Activated naive CD4-positive, alpha-beta T cell treated with anti-CD3 and anti-CD28 coated beads, Interleukin-2, amount 10 ng/mL, durations not matched to agents 7 days and 5 days (primary cell): ENCODE measurements around the gene BAHCC1.
"Not testable (repeated sequence)": the region's sequence is repeated elsewhere in the genome, so short reads cannot be mapped to it uniquely, and the experiment has no call there.

Experiments used
- CTCF ChIA-PET: fragments of 350-600 bp; sonication (Branson Sonifier 250); formaldehyde crosslinking; loops from one replicate; lab custom pipeline; 2021; ENCODE audit warnings: antibody characterized with exemption; lab: Charles Lee
- DNase-seq: peaks from one replicate; pipeline ENCODE4 v3.0.0-alpha.2; 2020
- H3K27ac Mint-ChIP-seq: one replicate; pipeline ENCODE4 v1.8.0; 2021; ENCODE audit warnings: mild to moderate bottlenecking, moderate library complexity, mixed read lengths
- H3K27me3 Mint-ChIP-seq: one replicate; pipeline ENCODE4 v1.8.0; 2021; ENCODE audit warnings: mild to moderate bottlenecking, mixed read lengths
- H3K36me3 Mint-ChIP-seq: one replicate; pipeline ENCODE4 v1.8.0; 2021; ENCODE audit warnings: mixed read lengths
- H3K4me1 Mint-ChIP-seq: one replicate; pipeline ENCODE4 v1.8.0; 2021; ENCODE audit warnings: mixed read lengths
- H3K4me3 Mint-ChIP-seq: one replicate; pipeline ENCODE4 v1.8.0; 2021; ENCODE audit warnings: mild to moderate bottlenecking, moderate library complexity, mixed read lengths
- H3K9me3 Mint-ChIP-seq: one replicate; pipeline ENCODE4 v1.8.0; 2021; ENCODE audit warnings: mixed read lengths

The BAHCC1 gene

GRCh38 chr17:81425716-81426392, 30.6 kb downstream of the BAHCC1 start:
- not testable (repeated sequence) for DNase-seq, H3K27me3 Mint-ChIP-seq

GRCh38 chr17:81426393-81427172, 31.3 kb downstream of the BAHCC1 start:
- DNase-seq: no peak
- H3K9me3 Mint-ChIP-seq: no peaks in the 10 kb centered on the region
- no peaks in the 10 kb centered on the region for H3K36me3 Mint-ChIP-seq
- H3K27ac Mint-ChIP-seq: no peak overlapping the region
- CTCF ChIA-PET: no interaction called here
- H3K4me3 Mint-ChIP-seq: no peak overlapping the region
- H3K27me3 Mint-ChIP-seq: no peaks in the 10 kb centered on the region
- peaks cover 3% of the 10 kb centered on the region for H3K4me1 Mint-ChIP-seq

More at GRCh38 chr17:81425716-81426392, 30.6 kb downstream of the BAHCC1 start:
- CTCF ChIA-PET, H3K36me3 Mint-ChIP-seq, H3K4me3 Mint-ChIP-seq, H3K9me3 Mint-ChIP-seq, H3K4me1 Mint-ChIP-seq, H3K27ac Mint-ChIP-seq: not testable (repeated sequence)

GRCh38 chr17:81427173-81428120, 32.2 kb downstream of the BAHCC1 start:
- H3K4me3 Mint-ChIP-seq: no peak overlapping the region

GRCh38 chr17:81428121-81428515, 32.9 kb downstream of the BAHCC1 start:
- CTCF ChIA-PET: no interaction called here
- Mint-ChIP-seq H3K36me3 (no peaks in the 10 kb centered on the region), H3K4me3 (no peak overlapping the region), H3K27me3 (no peaks in the 10 kb centered on the region), H3K9me3 (no peaks in the 10 kb centered on the region), H3K4me1 (peaks cover 3% of the 10 kb centered on the region), H3K27ac (no peak overlapping the region)
- DNase-seq: no peak

More at GRCh38 chr17:81427173-81428120, 32.2 kb downstream of the BAHCC1 start:
- H3K4me1 Mint-ChIP-seq: peaks cover 3% of the 10 kb centered on the region
- CTCF ChIA-PET: no interaction called here
- no peaks in the 10 kb centered on the region for H3K27me3 Mint-ChIP-seq
- DNase-seq: no peak
- H3K36me3 Mint-ChIP-seq: no peaks in the 10 kb centered on the region
- no peak overlapping the region for H3K27ac Mint-ChIP-seq
- H3K9me3 Mint-ChIP-seq: no peaks in the 10 kb centered on the region

DNA sequence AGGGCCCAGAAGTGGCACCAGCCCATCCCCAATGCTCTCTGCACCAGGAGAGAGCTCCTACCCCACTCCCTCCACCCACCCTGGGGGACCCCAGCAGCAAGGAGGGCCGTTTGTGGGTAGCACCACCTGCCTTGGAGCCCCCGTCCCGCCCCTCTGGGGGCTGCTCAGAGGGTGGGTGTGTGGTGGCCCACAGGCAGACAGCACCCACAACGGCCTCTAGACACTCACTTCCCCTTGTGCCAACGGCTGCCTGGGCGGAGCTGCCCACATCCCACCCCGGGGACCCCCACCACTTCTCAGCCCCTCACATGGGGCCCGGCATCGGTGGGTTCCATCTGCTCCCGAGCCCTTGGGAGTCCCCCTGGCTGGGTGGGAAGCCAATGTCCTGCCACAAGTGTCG, 33.3 kb downstream of the BAHCC1 start:
- H3K27me3 Mint-ChIP-seq: no peaks in the 10 kb centered on the region
- CTCF ChIA-PET: interaction anchor here (1.0 kb wide), 1 partner anchor 137 kb away, joined by 3 read pairs; no protein-coding TSS in a partner anchor

GRCh38 chr17:81428948-81429774, 33.9 kb downstream of the BAHCC1 start:
- no peak overlapping the region for H3K27ac Mint-ChIP-seq
- H3K4me1 Mint-ChIP-seq: peaks cover 3% of the 10 kb centered on the region
- no peaks in the 10 kb centered on the region for H3K27me3 Mint-ChIP-seq
- no peaks in the 10 kb centered on the region for H3K36me3 Mint-ChIP-seq
- DNase-seq: no peak
- no peak overlapping the region for H3K4me3 Mint-ChIP-seq
- CTCF ChIA-PET: interaction anchor here (0.9 to 1.0 kb wide), 3 partner anchors 55 to 177 kb away, joined by 3 read pairs; no protein-coding TSS in a partner anchor
- no peaks in the 10 kb centered on the region for H3K9me3 Mint-ChIP-seq

More for the DNA sequence above, 33.3 kb downstream of the BAHCC1 start:
- Mint-ChIP-seq H3K9me3 (no peaks in the 10 kb centered on the region), H3K4me3 (no peak overlapping the region), H3K27ac (no peak overlapping the region), H3K36me3 (no peaks in the 10 kb centered on the region), H3K4me1 (peaks cover 3% of the 10 kb centered on the region)
- no peak for DNase-seq

GRCh38 chr17:81429821-81430551, 34.7 kb downstream of the BAHCC1 start:
- CTCF ChIA-PET: interaction anchor here (0.8 to 1.0 kb wide), 4 partner anchors 33 to 178 kb away, joined by 3 read pairs; no protein-coding TSS in a partner anchor
- Mint-ChIP-seq H3K27ac (no peak overlapping the region), H3K27me3 (peaks cover 6% of the 10 kb centered on the region), H3K4me3 (no peak overlapping the region), H3K36me3 (no peaks in the 10 kb centered on the region), H3K9me3 (no peaks in the 10 kb centered on the region), H3K4me1 (peaks cover 3% of the 10 kb centered on the region)
- DNase-seq: no peak

GRCh38 chr17:81431545-81432482, 36.6 kb downstream of the BAHCC1 start:
- Mint-ChIP-seq H3K4me1 (peaks cover 3% of the 10 kb centered on the region), H3K36me3 (no peaks in the 10 kb centered on the region), H3K27me3 (peaks cover 22% of the 10 kb centered on the region), H3K27ac (no peak overlapping the region), H3K9me3 (no peaks in the 10 kb centered on the region), H3K4me3 (no peak overlapping the region)
- DNase-seq: no peak
- CTCF ChIA-PET: no interaction called here

- H3K9me3 Mint-ChIP-seq: no peaks in the 10 kb centered on the region
- H3K36me3 Mint-ChIP-seq: no peaks in the 10 kb centered on the region
- no peak for DNase-seq
- CTCF ChIA-PET: no interaction called here
- no peak overlapping the region for H3K27ac Mint-ChIP-seq
- H3K4me1 Mint-ChIP-seq: no peaks in the 10 kb centered on the region
- H3K27me3 Mint-ChIP-seq: peaks cover 31% of the 10 kb centered on the region
- H3K4me3 Mint-ChIP-seq: no peak overlapping the region
These were observed 37.7 kb downstream of the BAHCC1 start for GRCh38 chr17:81432941-81433340.

GRCh38 chr17:81433656-81434055, 38.4 kb downstream of the BAHCC1 start:
- H3K9me3 Mint-ChIP-seq: no peaks in the 10 kb centered on the region
- no peak overlapping the region for H3K4me3 Mint-ChIP-seq
- no peak overlapping the region for H3K27ac Mint-ChIP-seq
- H3K4me1 Mint-ChIP-seq: no peaks in the 10 kb centered on the region
- peaks cover 38% of the 10 kb centered on the region for H3K27me3 Mint-ChIP-seq
- H3K36me3 Mint-ChIP-seq: no peaks in the 10 kb centered on the region
- CTCF ChIA-PET: no interaction called here
- no peak for DNase-seq

DNA sequence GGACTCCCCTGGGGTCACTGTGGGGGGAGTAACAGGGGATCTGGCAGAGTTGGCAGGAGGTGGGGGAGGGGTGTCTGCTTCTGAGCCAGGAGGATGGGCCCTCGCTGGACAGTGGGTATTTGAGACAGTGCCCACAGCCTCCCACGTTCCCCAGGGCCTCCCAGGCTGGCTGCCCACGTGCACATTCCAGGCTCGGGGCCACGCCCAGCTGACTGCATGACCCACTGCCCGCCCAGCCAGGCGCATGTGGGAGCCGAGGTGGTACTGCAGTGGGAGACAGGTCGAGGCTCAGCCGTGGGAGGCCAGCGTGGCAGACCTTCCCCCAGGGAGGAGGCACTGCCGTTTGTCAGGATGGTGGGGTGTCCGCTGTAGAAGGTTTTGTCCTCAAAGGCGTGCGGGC, 38.8 kb downstream of the BAHCC1 start:
- Mint-ChIP-seq H3K4me1 (peaks cover 1% of the 10 kb centered on the region), H3K27me3 (peaks cover 42% of the 10 kb centered on the region), H3K4me3 (no peak overlapping the region), H3K27ac (no peak overlapping the region), H3K9me3 (no peaks in the 10 kb centered on the region), H3K36me3 (no peaks in the 10 kb centered on the region)
- no peak for DNase-seq
- CTCF ChIA-PET: no interaction called here
